GM18858 (cell line): ENCODE data around the gene FAM222B.
A peak's percentile ranks its signal among the peaks of the same experiment; 100 is the strongest.
"Not testable (repeated sequence)": the region's sequence is repeated elsewhere in the genome, so short reads cannot be mapped to it uniquely, and the experiment has no call there.

Source experiments
- ATAC-seq: cut with Tn5 transposase; IDR thresholded peaks from one replicate; pipeline ENCODE4 v1.9.1; 2021; ENCODE audit not compliant: unreplicated experiment

Gene FAM222B

GRCh38 chr17:28846231-28846630, 3.6 kb upstream of the FAM222B start:
- no peak for ATAC-seq

- no peak for ATAC-seq
Observed at GRCh38 chr17:28843816-28844148, 1.2 kb upstream of the FAM222B start.

- ATAC-seq = no peak
Observed at GRCh38 chr17:28841901-28842281, 699 bp downstream of the FAM222B start.

DNA sequence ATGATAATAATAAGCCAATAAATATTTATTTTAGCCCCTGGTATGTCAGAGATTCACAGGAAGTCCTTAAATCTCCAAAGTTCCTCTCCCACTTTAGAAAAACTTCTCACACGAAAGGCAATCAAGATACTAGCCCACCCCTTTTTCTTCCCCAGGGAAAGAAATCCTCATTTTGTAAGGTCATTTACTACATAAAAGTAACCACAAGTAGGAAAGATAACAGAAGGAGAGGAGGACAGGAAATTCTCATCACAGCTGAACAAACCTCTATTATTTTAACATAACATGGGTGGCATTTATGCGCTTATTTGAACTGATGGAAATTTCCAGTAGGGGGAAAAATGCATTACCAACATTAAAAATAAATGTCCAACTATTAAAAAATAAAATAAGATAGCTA, 3.4 kb downstream of the FAM222B start:
- ATAC-seq = no peak

DNA sequence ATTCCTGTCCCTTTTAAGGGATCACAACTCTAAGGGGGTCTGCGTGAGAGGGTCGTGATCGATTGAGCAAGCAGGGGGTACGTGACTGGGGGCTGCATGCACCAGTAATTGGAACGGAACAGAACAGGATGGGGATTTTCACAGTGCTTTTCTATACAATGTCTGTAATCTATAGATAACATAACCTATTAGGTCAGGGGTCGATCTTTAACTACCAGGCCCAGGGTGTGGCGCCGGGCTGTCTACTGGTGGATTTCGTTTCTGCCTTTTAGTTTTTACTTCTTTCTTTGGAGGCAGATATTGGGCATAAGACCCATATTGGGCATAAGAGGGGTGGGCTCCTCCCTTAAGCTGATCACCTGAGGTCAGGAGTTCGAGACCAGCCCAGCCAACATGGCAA, 6.0 kb downstream of the FAM222B start:
- not testable (repeated sequence) for ATAC-seq

- no peak for ATAC-seq
Observed at GRCh38 chr17:28834420-28834819, 8.2 kb downstream of the FAM222B start.

- ATAC-seq = no peak
Observed at GRCh38 chr17:28828294-28829040, 14.1 kb downstream of the FAM222B start.

DNA sequence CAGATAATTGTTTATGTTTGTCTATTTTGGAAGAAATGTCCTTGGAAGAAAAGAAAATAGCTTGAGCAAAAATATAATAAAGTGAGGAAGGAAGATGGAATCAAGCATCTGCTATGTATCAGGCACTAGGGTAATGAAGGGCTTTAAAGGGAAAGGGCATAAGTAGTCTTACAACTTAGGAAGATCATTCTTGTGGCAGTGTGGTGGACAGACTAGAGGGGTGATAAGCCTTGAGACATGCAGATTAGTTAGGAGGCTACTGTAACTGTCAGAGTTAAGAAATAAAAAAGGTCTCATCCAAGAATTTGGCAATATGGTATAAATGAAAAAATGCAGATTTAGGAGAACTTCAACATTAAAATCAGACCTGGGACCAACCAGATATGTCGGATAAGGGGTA, 14.9 kb downstream of the FAM222B start:
- no peak for ATAC-seq

DNA sequence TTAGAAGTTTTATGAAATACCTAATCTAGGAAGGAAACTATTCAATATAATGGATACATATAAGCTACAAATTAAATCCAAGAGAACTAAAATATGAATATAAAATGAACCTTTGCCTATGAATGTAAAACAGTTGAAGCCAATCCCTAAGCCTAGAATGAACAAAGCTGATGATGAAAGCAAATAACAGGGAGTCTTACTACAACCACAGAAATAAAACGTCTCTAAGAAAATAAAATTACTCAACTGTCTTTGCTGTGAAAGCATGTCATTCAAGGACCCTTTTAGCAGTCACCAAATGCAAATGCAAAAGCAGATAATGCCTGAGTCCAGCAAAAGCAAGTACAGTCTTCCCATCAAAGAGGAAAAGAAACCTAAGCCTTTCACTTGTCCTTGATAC, 23.0 kb downstream of the FAM222B start:
- no peak for ATAC-seq

DNA sequence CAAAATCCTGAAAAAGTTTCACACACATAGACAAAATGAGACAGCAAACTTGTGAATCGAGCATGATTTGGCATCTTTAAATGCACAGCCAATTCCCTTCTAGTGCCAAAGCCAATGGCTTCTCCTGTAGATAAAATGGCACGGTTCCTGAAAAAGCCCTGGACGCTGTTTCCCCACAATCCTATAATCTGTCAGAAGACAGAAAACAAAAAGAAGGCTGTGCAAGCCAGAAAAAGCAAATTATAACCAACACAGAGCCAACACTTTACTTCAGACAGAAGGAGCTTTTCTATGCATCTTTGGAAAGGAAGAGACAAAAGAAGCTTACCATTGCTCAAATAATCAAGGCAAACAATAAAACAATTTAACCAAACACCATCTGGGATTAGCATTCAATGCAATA, 23.8 kb downstream of the FAM222B start:
- ATAC-seq = no peak

- ATAC-seq = no peak
Observed at GRCh38 chr17:28816540-28816939, 26.1 kb downstream of the FAM222B start.

- ATAC-seq = no peak
Observed at GRCh38 chr17:28812748-28813377, 29.7 kb downstream of the FAM222B start.

DNA sequence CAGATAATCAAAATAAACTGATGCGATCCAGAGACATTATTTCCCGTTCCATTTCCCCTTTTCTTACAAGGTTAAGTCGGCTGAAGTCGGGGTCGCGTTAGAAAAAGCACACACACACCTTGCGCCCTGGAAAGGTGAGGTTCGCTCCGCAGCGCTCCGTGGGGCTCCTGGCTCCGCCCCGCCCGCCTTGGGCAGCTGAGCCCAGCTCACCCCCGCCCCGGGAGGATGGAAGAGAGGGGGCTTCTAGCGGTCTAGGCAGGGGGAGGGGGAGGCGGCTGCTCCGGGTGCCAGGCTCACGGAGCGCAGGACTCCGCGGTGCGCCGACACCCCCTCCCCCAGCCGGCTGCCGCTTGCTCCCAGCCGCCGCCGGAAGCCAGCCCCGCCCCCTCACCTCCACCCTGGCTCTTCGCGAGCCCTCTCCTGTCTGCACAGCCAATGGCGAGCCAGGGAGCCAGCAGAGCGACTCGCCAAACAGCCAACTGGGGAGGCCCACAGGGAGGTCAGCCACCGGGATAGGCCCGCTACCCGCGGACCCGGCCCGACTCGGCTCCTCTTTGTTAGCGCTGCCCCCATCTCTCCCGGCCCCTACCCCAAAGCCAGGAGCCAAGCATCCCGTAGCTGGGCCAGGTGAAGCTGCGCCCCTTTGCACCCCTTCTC, 30.4 kb downstream of the FAM222B start:
- peak; percentile 92 for ATAC-seq

- no peak for ATAC-seq
Observed at GRCh38 chr17:28811651-28812090, 30.9 kb downstream of the FAM222B start.

- no peak for ATAC-seq
Observed at GRCh38 chr17:28810437-28810836, 32.2 kb downstream of the FAM222B start.

DNA sequence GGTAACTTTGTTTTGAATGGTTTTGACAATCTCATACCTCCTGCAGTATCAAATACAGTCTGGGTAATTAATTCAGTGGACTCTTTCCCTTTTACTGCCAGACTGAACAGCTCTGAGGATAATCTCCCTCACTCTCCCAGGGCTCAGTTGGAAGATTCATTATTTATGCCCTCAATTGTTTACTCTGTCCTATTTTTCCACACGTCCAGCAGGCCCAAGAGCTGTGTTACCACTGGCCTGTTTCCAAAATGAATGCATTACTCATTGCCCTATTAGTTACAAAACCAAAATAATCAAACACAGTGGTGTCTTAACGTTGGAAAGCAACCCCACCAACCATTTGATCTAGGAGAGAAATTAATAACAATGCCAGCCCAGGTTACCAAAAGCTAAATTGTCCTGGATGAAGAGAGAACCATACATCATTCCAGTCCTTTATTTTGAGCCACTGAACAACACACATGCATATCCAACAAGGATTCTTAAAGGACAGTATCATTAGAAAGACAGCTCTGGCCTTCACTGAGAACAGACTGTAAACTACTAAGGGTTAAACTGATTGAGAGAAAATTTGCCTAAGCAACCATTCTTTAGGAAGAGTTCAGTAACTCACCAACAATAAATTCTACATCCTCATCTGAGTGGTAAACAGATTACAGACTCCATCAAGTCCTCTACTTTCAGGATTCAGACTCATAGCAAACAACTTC, 34.5 kb downstream of the FAM222B start:
- no peak for ATAC-seq

GRCh38 chr17:28796062-28796461, 46.5 kb downstream of the FAM222B start:
- no peak for ATAC-seq

GRCh38 chr17:28794846-28795441, 47.6 kb downstream of the FAM222B start:
- ATAC-seq = not testable (repeated sequence)

GRCh38 chr17:28792877-28793661, 49.5 kb downstream of the FAM222B start:
- ATAC-seq = no peak

DNA sequence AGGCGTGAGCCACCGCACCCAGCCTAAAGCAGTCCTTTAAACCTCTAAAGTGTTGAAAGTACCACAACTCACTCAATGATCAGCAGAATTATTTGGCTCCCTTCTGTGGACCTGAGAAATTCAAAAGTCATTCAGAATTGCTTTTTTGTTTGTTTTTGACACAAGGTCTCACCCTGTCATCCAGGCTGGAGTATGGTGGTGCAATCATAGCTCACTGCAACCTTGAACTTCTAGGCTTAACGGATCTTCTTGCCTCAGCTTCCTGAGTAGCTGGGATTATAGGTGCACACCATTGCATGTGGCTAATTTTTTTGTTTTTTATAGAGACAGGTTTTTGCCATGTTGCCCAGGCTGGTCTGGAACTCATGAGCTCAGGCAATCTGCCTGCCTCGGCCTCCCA, 54.5 kb downstream of the FAM222B start:
- ATAC-seq = no peak
